Osteoblast (primary cell): ENCODE results near the gene TRAK2. TPM values are rescaled to one million over a fixed set of nuclear protein-coding genes. Genes with fewer than 3 reads are reported as not detected.

Source experiments
- DNase-seq: peaks from one replicate; pipeline ENCODE4 v3.0.0; 2011; ENCODE audit warnings: low spot score, mixed read lengths; ENCODE audit not compliant: insufficient read length; ENCODE audit errors: missing footprints
- H2AFZ ChIP-seq: 2 replicates; pipeline ENCODE4 v1.6.0; 2011; ENCODE audit warnings: mild to moderate bottlenecking, low read length
- H3K27ac ChIP-seq: 2 replicates; pipeline ENCODE4 v1.5.1; 2011; ENCODE audit warnings: mild to moderate bottlenecking, low read depth, low read length, moderate library complexity
- H3K27me3 ChIP-seq: 2 replicates; pipeline ENCODE4 v1.6.0; 2012; ENCODE audit warnings: mild to moderate bottlenecking, control low read depth, inconsistent platforms, low read length, moderate library complexity; ENCODE audit not compliant: insufficient read depth
- H3K36me3 ChIP-seq: 2 replicates; pipeline ENCODE4 v1.5.1; 2011; ENCODE audit warnings: mild to moderate bottlenecking, low read length, control low read depth, moderate library complexity; ENCODE audit not compliant: insufficient read depth
- H3K4me1 ChIP-seq: 2 replicates; pipeline ENCODE4 v1.5.1; 2011; ENCODE audit warnings: mild to moderate bottlenecking, low read length, control low read depth, moderate library complexity; ENCODE audit not compliant: insufficient read depth
- H3K4me2 ChIP-seq: 2 replicates; pipeline ENCODE4 v1.6.0; 2011; ENCODE audit warnings: mild to moderate bottlenecking, low read length; ENCODE audit not compliant: insufficient read depth
- H3K4me3 ChIP-seq: fragments of 200-600 bp; sonication (generic); 3 replicates; pipeline ENCODE4 v1.5.1; 2012; ENCODE audit warnings: mild to moderate bottlenecking, low read length, inconsistent platforms; ENCODE audit not compliant: insufficient read depth
- H3K79me2 ChIP-seq: 2 replicates; pipeline ENCODE4 v1.6.0; 2012; ENCODE audit warnings: mild to moderate bottlenecking, low read length, control low read depth, inconsistent platforms; ENCODE audit not compliant: insufficient read depth
- H3K9me3 ChIP-seq: 2 replicates; pipeline ENCODE4 v1.5.1; 2011; ENCODE audit warnings: low read depth, low read length, control low read depth
- H4K20me1 ChIP-seq: 2 replicates; pipeline ENCODE4 v1.6.0; 2012; ENCODE audit warnings: mild to moderate bottlenecking, low read length, control low read depth; ENCODE audit not compliant: insufficient read depth
- CTCF ChIP-seq: IDR thresholded peaks from 2 replicates; pipeline ENCODE4 v1.5.1; 2011; ENCODE audit warnings: mild to moderate bottlenecking, low read depth, low read length, moderate library complexity; ENCODE audit errors: extremely low read depth
- total RNA-seq: library from RNA; depleted of rRNA; stranded (reverse); fragments of >200 nt; gene quantifications from 2 replicates; pipeline ENCODE4 v1.2.3, GENCODE V29; 2012

Gene TRAK2
- total RNA-seq, 1 donor: 56.8 TPM

DNA sequence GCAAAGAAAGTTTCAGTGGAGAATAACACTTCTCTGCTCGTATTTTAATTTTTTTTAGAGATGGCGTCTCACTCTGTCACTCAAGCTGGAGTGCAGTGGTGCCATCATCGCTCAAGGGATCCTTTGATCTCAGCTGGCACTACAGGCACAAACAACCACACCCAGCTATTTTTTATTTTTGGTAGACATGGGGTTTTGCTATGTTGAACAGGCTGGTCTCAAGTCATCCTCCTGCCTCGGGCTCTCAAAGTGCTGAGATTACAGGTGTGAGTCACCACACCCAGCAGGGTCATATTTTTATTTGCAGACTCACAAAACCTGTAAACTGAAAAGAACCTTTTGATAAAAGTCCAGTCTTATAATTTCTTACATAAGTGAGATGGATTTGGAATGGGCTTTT is 2.6 kb downstream of the TRAK2 start:
- Histone ChIP-seq H3K4me2 (no peak overlapping the region), H3K27me3 (no peaks in the 10 kb centered on the region), H3K9me3 (no peaks in the 10 kb centered on the region), H4K20me1 (peaks cover 9% of the 10 kb centered on the region), H3K36me3 (peaks cover 12% of the 10 kb centered on the region), H3K4me1 (peaks cover 8% of the 10 kb centered on the region), H3K79me2 (peaks cover 89% of the 10 kb centered on the region), H3K4me3 (no peak overlapping the region), H2AFZ (no peak overlapping the region), H3K27ac (no peak overlapping the region)
- no peak for DNase-seq
- no peak for TF ChIP-seq CTCF

DNA sequence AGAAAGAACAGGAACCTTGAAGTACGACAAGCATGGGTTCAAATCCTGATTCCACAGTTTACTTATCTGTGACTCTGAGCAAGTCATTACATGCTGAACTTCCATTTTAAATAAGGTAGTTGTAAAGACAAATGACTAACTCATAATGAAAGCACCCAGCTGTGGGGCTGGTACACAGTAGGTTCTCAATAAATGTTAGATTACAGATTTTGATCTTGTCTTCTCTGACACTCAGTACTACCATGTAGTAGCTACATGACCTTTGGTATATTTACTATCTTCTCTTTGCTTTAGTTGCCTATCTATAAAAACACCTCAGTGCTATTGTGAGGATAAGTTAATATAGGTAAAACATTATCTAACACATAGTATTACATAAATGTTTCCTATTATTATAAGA is 3.2 kb downstream of the TRAK2 start:
- Histone ChIP-seq H3K79me2 (peaks cover 89% of the 10 kb centered on the region), H3K4me1 (peaks cover 8% of the 10 kb centered on the region), H3K27ac (no peak overlapping the region), H3K4me2 (no peak overlapping the region), H3K36me3 (peaks cover 12% of the 10 kb centered on the region), H3K9me3 (no peaks in the 10 kb centered on the region), H2AFZ (no peak overlapping the region), H3K27me3 (no peaks in the 10 kb centered on the region), H4K20me1 (peaks cover 15% of the 10 kb centered on the region), H3K4me3 (no peak overlapping the region)
- no peak for DNase-seq
- no peak for TF ChIP-seq CTCF

DNA sequence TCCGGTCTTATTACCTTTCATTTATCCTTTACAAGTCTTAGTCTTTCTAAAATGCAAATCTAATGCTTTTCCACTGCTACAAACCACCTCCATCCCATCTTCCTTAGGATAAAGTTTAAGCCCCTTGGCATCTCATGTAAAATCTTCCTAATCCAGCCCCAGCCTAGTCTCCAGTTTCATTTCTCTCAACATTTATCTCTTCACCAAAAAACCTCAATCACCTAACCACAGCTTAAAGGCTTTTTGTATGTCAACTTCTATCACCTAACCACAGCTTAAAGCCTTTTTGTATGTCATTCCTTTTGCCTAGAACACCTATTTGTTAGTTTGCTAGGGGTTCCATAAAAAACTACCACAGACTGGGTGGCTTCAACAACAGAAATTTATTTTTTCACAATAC is 4.2 kb downstream of the TRAK2 start:
- peaks cover 15% of the 10 kb centered on the region for H4K20me1 ChIP-seq
- DNase-seq: no peak
- H3K27ac ChIP-seq: no peak overlapping the region
- H3K4me3 ChIP-seq: no peak overlapping the region
- TF ChIP-seq CTCF: no peak
- no peaks in the 10 kb centered on the region for H3K9me3 ChIP-seq
- peaks cover 88% of the 10 kb centered on the region for H3K79me2 ChIP-seq
- peaks cover 12% of the 10 kb centered on the region for H3K36me3 ChIP-seq
- no peak overlapping the region for H2AFZ ChIP-seq
- H3K27me3 ChIP-seq: no peaks in the 10 kb centered on the region
- no peak overlapping the region for H3K4me2 ChIP-seq
- peaks cover 4% of the 10 kb centered on the region for H3K4me1 ChIP-seq

DNA sequence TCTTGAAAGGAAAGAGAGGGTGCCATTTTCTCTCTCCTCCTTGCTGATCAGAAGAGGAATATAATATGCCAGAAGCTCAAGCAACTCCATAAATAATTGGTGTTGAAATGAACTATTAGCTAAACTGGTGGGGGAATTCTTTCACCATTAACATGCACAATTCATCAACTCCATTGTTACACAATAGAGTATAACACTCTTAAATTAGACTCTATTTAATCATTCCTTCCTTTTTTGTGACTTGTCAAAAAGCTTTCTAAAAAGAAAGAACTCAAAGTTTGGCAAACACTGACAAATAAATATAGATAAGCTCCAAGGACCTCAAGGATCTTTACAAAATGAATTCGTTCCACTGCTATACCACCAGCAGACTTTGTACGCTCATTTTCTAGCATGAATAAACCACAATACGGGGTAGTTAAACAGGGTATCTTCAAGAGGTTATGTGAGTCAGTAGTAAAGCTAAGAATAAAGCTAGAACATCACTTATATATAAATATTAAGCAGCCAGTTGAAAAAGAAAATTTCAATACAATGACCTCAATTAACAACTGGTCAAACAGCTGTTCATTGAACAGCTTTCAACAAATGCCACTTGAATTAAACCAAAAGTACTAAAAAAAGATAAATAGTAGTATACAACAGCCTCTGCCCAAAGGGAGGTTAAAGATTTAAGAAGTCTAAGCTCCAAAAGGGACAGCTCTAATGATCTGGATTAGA is 6.4 kb downstream of the TRAK2 start:
- DNase-seq: no peak
- no peak overlapping the region for H3K27ac ChIP-seq
- H3K27me3 ChIP-seq: no peaks in the 10 kb centered on the region

More for the DNA sequence above, 6.4 kb downstream of the TRAK2 start:
- Histone ChIP-seq H3K79me2 (peaks cover 93% of the 10 kb centered on the region), H3K9me3 (no peaks in the 10 kb centered on the region), H3K4me2 (no peak overlapping the region), H3K4me3 (no peak overlapping the region), H3K36me3 (peaks cover 12% of the 10 kb centered on the region), H4K20me1 (peaks cover 15% of the 10 kb centered on the region), H3K4me1 (no peaks in the 10 kb centered on the region), H2AFZ (no peak overlapping the region)
- no peak for TF ChIP-seq CTCF
